D341Med (cell line): ENCODE measurements around the gene CDC25A.
A peak's percentile ranks its signal among the peaks of the same experiment; 100 is the strongest.

Source experiments
- DNase-seq: peaks from one replicate; pipeline ENCODE4 v3.0.0; 2012; ENCODE audit warnings: low spot score

Gene CDC25A

DNA sequence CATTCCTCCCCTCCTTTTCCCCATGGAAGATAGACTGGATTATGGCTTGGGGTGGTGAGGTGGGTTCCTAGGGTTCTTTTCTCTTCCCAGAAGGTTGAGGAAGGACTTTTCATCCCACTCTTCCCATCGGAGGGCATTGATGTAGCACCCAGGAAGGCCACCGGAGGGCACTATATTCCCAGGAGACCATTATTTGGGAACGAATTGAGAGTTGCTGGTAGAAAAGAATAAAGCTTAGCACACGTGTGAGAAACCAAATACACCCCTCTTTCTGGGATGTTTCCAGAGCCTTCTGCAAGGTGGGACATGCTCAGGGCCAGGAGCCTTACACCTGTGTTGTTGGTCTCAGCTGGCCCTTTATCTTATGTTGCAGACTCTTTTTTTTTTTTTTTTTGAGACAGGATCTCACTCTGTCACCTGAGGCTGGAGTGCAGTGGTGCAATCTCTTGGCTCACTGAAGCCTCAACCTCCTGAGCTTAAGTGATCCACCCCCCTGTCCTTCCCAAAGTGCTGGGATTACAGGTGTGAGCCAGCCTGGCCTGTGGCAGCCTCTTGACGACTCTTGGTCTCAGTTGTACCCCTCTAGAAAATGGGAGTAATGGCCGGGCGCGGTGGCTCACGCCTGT is 6.3 kb upstream of the CDC25A start:
- peak; percentile 80 for DNase-seq

DNA sequence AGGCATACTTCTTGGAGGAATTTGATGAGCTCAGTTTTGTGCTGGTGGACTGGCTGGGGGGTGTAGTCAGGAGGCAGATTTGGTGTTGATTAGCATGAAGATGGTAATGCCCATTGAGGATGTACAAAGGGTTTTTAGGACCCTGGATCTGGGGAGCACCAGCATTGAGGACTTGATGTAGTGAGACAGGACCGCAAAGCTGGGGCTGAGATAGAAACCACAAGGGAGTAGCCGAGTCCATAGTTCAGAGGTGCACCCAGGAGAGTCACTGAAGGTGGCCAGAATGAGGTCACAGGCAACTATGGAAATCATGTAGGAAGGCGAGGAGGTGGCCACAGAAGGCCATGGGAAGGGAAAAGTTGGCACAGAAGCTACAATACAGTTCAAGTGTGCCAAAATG is 2.7 kb upstream of the CDC25A start:
- no peak for DNase-seq

DNA sequence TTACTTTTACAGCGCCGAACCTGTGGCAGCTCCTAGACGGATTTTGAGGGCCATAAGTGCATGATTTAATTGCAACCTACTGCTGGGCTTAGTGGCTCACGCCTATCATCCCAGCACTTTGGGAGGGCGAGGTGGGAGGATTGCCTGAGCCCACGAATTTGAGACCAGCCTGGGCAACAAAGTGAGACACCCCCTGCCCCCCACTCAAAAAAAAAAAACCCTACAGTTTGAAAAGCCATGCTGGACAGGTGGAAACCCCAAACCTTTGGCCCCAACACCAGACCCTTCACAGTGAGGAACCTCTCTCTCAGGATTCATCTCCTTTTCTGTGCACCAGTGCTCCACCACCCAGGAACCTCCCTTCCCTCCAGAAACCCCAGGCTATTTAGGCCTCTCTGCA is 1.1 kb upstream of the CDC25A start:
- no peak for DNase-seq

DNA sequence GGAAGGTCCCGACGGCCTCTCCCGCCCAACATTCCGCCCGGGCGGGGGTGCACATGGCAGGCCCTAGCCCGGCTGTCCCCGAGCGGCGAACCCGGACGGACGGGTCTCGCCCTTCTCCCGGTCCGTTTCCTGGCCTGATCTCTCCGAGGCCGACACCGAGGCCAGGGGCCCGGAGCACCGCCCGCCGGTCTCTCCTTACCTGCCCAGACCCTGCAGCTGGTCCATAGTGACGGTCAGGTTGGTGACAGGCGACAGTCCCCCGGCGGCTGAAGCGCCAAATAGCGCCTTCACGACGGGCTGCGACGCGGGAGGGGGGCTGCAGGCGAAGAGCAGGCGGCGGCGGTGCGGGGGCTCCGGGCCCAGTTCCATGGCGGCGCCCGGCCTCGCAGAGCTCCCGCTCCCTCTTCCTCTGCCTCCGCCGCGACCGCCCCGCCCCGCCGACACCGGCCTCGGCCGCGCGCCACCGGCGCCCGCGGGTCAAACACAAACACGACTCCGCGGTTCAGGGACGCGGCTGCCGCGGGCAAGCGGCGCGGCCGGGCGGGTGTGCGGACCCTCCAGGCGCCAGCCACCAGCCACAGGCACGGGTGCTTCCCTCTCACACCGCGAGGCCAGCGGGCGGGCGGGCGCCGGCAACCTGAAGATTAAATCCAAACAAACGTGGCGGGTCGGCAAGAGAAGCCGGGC is 495 bp downstream of the CDC25A start:
- no peak for DNase-seq

DNA sequence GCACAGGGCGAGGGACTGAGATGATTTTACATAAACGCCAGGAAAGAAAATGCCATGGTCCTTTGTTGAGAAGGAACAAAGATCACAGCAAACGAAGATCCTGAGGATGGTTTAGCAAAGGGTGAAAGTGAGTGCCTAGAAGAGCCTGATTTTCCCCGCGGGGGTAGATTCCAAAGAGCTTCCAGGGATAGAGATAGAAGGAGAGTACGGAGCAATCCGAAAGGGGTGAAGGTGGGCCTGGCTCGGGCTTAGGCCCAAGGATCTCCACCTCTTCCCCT is 977 bp downstream of the CDC25A start:
- DNase-seq = no peak

DNA sequence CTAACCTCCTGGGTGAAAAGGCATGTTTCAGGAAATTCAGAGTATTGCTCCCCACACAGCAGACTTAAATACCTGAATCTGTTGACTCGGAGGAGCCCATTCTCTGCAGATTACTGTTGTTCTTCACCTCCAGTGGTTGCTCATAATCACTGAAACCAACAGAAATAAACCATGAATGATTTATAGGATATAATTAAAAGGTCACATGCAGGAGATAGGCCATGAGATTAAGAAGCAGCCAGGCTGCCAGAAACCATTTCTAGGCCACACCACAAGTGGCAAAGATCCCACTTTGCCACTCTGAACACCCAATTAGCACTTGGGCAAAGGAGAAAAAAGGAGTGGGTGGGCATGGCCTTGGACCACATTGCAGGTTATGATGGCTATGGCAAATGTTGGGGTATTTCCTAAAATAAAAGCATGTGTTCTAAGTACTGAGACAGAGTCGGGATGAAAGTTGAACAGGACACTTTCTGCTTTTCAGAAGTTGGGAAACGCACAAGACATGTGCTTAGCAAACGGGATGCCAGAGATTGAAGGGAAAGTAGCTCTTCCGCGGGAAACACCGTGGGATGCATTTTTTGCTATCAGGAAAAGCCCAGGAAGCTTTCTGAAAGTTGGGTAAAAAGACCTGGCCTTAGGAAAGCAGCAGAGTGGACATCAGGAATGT is 1.5 kb downstream of the CDC25A start:
- no peak for DNase-seq

DNA sequence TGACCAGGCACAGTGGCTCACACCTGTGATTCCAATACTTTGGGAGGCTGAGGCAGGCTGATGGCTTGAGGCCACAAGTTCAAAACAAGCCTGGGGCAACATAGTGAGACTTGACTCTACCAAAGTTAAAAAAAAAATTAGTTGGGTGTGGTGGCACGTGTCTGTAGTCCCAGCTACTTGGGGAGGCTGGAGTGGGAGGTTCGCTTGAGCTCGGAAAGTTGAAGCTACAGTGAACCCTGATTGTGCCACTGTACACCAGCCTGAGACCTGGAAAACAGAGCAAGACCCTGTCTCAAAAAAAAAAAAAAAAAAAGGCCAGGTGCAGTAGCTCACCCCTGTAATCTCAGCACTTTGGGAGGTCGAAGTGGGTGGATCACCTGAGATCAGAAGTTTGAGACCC is 3.1 kb downstream of the CDC25A start:
- DNase-seq = no peak

DNA sequence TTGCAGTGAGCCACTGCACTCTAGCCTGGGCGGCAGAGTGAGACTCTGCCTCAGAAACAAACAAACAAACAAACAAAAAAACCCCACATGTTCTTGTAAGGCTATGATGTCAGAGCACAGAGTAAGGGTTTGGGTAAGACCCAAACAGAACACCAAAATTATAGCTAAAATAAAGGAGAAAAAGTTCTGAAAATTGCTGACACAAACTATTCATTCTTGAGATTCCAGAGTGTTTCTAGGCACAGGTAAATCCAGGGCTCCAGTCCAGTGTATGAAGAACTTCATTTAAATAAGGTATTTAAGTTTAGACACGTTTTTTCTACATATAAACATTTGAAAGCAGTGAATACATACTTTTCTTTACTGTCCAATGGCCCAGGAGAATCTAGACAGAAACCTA is 3.9 kb downstream of the CDC25A start:
- no peak for DNase-seq

DNA sequence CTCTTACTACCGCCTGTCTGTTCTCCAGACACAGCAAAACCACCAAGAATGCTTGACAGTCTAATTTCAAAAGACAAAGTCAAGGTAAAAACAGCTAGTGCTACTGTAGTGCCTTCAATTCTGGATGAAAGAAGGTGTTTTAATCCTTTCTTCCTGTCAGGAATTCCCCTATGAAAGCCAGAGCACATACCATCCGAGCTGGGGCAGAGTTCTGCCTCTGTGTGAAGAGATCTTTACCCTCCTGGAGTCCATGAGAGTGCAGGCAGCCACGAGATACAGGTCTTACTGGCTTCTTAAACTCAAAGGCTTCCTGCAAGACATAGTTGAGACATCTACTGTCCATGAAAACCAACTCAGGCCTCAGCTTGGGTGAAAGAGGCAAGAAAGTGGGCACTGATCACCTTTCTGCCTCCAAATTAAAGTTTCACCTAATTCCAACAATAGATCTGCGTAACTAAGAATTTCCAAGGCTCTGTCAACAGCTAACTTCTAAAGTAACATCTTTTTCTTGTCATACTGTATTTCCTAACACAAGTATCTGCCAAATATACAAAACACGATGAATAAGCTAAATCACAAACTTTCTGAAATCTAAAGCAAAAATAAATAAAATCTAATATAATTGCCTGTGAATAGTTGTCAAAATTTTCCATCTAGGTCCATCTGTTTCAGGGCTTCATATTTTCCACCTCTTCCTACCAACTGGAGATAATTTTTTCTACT is 7.5 kb downstream of the CDC25A start:
- no peak for DNase-seq

DNA sequence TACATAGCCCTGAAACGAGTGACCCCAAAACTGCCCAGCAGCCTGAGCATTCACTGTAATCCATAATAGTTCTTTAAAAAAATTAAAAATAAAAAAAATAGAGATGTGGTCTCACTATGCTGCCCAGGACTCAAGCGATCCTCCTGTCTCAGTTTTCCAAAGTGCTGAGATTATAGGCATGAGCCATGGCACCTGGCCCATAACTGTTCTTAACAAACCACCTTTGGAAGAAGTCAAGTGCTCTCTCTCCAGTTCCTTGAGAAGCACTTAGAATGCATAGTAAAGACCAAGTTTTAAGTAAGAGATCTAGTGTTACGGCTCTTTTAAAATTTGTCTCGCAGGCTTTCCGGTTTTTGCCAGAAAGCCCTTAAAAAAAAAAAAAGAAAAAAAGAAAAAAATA is 8.2 kb downstream of the CDC25A start:
- no peak for DNase-seq

DNA sequence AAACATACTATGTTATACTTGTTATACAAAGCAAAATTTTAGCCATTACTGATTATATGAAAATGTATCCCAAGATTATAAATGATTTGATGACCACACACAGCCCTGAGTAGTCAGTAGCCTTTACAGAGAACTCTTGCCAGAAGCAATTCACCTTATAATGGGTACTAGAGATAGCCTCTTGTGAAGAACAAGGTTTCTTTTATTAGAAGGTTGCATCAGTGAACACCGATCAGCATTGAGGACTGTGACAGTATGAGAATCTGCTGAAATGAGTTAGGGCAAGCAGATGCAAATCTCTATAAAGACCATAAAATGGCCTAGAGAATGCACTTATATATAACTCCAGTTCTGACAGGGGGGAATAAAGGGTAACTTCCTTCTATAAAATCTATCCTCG is 10.1 kb downstream of the CDC25A start:
- DNase-seq = no peak

DNA sequence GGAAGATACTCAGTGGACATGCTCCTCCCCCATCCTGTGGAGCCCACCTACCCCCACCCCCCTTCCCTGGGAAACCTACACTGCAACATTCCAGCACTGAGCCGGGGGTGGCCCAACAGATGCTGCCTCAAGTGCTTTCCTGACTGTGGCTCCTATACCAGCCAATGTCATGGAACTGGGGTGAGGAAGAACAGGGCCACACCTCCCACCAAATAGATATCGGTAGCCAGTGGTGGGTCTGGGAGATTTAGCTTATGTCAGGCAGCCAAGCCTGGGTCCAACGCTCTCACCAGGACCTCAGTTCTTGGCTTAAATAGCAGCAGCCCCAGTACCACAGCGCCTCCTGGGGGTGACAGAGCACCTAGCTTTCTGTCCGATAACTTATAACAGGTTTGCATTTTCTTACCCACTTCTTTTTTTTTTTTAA is 30.3 kb downstream of the CDC25A start:
- peak; percentile 76 for DNase-seq

DNA sequence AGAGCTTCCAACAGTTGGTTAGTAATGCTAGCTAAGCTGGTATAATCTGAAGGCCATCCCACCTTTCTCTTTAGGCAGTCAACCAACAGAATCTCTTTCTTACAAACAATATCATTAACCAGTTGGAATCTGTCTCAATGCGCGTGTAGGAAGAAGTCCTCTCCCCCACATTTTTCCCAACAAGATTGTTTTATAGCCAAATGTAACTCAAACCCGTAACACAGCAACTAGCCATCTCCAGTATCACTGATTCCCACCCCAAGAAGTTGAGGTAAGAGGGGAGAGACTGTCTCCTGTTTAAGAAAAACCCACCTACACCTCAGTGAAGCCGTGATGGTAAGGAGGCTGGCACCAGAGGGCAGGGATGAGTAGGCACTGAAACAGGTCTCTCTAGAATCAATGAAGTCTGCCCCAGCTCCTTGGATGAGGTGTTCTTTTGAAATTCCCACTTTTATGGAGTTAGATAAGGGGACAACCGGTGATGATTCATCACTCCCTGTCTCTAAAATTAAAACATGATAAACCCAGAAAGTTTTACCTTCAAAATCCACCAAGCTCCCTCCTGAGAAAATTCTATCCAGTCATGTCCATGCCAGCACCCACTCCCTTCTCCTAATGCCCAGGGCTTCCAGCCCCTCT is 30.9 kb downstream of the CDC25A start:
- DNase-seq = no peak

DNA sequence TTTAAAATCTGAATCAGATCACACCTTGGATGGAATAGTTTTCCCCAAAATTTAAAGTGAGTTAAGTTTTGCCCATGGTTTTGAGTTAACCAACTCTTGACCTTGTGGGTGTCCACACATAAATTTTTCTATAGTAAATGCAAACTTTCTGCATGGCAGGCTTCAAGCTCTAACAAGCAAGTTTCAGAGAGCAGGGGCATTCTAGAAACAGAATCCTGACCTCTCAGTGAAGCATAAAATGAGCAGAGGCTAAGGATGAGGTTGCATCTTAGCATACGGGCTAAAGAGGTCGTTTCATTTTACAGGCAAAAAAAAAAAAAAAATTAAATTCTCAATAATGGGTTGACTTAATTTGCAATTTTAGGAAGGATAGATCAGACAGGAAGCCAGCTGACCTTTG is 32.1 kb downstream of the CDC25A start:
- no peak for DNase-seq

DNA sequence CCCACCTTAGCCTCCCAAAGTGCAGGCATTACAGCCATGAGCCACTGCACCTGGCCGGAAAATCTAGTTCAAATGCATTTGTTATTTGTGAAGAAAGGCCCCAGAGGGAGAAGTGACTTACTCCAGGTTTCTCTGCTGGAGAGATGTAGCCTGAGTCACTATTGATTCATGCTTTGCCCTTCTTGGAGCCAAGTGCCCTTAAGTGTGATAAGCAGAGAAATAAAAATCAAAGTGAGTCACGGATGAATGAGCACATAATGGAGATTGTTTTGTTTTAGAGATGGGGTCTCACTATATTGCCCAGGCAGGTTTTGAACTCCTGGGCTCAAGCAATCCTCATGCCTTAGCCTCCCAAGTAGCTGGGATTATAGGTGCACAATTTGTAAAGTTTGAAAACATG is 33.1 kb downstream of the CDC25A start:
- no peak for DNase-seq

DNA sequence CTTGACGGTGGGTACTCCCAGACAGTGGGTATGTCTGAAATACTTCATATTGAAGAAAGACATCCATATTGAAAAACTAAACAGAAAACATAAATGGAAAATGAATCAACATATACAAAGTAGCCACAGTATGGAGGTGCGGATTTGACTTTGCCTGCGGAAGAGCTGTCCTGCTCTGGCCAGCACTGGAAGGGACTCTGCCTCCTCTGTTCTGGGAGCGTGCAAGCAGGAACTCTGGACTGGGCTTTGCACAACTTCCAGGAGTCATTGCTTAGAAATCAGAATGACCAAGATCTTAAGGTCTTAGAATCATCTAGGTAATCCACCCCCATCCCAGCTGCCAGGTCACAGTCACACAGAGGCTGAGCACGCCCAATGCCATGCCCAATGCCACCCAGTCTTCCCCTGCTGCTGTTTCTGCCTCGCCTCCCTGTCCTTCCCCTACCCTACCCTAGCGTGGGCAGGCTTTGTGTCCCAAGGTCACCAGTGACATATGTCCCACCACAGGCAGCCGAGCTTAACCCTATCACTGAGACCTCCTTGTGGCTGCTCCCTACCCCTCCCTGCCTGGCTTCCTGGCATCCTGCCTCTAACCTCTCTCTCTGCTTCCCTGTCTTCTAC is 36.3 kb downstream of the CDC25A start:
- DNase-seq = peak; percentile 34

DNA sequence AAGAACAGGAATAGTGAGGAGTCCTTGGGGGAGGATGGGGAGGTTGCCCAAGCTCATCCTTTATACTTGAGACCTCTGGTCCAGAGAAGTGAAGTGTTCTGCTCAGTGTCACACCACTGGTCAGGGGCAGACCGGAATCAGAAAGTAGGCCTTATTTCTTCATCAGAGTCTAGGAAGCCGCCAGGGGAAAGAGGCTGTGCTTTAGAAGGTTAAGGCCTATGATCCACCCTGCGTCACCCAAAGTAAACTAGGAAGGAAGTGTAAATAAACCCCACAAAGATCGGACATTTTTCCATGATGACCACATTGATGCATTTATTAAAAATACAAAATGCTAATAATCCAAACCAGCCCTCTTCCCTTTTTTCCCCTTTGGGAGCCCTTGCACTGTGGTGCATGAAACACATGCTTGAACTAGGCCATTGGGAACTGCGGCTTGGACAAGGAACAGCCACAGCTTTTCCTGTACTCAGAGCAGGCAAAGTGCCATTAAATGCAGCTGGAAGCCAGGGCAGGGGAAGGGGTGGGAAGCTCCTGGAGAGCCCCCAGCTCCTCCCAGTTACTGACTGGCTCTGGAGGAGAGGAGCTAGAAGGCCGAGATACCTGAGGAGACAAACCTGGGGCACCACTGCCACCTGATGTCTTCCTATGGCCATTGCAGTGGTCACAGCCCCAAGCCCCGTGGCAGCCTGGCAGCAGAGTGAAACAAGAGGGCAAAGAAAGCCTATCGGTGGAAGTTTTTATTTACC is 37.0 kb downstream of the CDC25A start:
- DNase-seq = peak; percentile 87

DNA sequence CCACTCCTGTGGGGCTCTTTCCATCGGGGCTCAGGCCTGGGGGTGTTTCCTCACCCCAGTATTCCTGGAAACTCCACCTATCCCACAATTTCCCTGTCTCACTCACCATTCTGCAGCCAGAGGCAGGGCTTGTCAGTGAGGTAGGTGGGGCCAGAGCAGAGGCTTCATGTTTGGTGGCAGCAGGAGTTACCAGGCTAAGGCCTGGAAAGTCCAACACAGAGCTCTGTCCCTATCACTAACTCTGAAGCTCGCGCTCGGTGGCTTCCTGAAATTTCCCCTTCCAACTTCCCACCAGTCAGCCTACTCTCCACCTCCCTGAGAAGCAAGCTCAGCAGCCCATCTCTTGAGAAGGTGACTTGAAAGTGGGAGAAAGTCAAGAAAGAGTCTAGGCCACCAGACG is 44.2 kb downstream of the CDC25A start:
- DNase-seq = no peak

DNA sequence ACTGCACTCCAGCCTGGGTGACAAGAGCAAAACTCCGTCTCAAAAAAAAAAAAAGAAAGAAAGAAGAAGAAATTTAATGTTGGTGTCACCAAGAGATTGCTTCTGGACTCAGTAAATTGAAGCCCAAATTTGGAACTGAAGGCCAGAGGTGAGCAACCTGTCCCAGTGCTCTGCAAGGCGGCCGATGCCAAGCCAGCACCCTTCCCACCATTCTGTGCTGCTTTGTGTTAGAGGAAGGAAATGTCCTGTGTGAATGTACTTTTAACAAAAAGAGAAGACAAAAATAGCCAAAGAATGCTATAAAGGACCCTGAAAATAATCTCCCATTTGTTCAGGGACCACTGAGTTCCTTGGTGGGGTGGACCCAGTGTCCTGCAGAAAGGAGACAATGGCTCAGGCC is 44.6 kb downstream of the CDC25A start:
- DNase-seq = no peak

DNA sequence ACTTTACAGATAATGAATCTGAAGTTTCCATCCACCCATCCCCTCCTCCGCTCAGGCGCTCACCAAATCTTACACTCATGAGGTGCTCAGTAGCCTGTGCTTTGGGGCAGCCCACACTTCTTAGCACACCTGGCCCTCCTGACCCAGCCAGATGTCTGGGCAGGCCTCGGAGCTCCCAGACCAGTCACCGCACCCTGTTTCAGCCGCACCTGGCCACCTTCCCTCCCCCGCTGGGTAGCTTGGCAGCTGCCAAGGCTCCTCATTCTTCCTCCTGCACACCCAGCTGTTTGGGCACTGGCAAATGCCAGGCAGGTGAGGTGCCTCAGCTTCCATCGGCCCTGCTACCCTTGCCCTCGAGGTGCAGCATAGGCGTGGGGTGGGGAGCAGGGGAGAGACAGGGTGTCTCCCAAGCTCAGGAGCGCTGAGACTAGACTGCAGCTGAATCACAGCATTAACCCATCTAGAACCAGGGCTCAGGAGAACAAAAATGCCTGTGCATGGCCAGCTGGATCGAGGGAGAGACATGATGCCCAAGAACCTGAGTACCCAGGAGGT is 45.8 kb downstream of the CDC25A start:
- no peak for DNase-seq

DNA sequence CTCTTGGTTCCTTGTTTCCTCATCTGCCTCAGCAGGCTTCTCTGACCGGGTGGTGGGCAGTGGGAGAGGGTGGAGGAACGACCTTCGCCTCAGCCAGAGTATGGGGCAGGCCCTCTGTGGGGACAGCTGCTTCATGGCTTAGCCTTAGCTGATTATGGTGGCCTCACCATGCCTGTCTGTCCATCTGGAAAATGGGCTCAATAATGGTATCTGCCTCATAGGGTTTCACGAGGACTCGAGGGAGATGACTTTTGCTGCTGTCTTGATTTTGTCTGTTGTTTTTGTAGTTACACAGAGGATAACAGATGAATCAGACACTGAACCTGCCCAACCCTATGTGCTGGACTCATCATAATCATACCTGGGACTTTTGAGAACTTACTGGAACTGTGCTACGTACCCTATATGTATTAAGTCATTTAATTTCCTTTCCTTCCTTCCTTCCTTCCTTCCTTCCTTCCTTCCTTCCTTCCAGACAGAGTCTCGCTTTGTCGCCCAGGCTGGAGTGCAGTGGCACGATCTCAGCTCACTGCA is 46.5 kb downstream of the CDC25A start:
- no peak for DNase-seq
